ENCODE data around the gene TIMP2. TPM values are rescaled to one million over a fixed set of nuclear protein-coding genes. Genes with fewer than 3 reads are reported as not detected.

The TIMP2 gene
- total and polyA plus RNA-seq, 11 donors = 25.1 to 201 (median 88.3) TPM

GRCh38 chr17:78972507-78973105 lies 47.4 kb upstream of the TIMP2 start:
- intact Hi-C loops (cut with DNase I) = loop anchor here in 6 of 10 donors (1.0 to 10.0 kb wide), 7 partner anchors 40 to 478 kb away; partner anchors contain the start of gene TIMP2 (in 2 of the 6)
- 76 to 86% (median 84%) methylated on average over 12 to 15 of the region's 15 CpGs for WGBS, 4 donors

DNA sequence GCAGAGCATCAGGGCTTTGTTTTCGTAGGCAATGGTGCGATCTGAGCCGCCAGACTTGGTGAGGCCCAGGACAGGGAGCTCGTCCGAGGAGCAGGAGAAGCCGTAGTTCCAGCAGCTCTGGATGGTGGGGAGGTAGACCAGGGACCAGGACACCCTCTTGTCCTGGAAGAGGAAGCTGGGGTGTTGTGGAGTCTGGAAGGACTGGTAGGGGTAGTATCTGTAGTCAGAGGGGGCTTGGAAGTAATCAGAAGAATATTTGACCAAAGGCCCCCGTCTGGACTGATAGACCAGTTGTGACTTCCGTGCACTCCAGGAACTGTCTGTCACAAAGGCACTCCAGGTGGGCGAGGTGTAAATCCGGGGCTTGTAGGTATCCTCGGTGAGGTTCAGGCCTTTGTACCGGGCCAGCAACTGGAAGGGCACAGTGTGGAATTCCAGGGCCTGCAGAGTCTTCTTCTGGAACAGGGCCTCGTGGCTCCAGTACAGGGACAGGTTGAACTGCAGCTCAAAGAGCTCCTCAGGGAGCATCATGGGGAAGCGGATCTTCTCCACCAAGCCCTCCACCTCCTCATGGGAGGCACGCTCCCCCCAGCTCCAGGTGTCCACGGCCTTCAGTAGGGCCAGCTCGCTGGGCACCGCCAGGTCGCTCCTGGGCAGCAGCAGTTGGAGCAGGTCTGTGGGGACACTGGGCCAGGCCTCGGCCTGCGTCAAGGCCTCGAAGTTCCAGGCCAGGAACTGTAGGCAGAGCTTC lies 46.7 kb upstream of the TIMP2 start:
- intact Hi-C loops (cut with DNase I) = loop anchor here (1.0 to 10.0 kb wide), 11 partner anchors 40 to 477 kb away; partner anchors contain the start of gene TIMP2 (in 3 of the 10)
- no peaks in the 10 kb centered on the region for H3K9me3 ChIP-seq
- DNase-seq (no peak), ATAC-seq (no peak)
- peak overlapping the region in 9 of 12 donors; percentile 11 to 72 (median 51) for H3K27ac ChIP-seq
- no peaks in the 10 kb centered on the region for H3K27me3 ChIP-seq
- H3K36me3 ChIP-seq = peaks cover 0 to 60% (median 29%) of the 10 kb centered on the region in 9 donors
- 68 to 82% (median 78%) methylated on average over 13 to 22 of the region's 22 CpGs for WGBS, 4 donors
- no peak overlapping the region for H3K4me3 ChIP-seq
- TF ChIP-seq, protein P1, sequence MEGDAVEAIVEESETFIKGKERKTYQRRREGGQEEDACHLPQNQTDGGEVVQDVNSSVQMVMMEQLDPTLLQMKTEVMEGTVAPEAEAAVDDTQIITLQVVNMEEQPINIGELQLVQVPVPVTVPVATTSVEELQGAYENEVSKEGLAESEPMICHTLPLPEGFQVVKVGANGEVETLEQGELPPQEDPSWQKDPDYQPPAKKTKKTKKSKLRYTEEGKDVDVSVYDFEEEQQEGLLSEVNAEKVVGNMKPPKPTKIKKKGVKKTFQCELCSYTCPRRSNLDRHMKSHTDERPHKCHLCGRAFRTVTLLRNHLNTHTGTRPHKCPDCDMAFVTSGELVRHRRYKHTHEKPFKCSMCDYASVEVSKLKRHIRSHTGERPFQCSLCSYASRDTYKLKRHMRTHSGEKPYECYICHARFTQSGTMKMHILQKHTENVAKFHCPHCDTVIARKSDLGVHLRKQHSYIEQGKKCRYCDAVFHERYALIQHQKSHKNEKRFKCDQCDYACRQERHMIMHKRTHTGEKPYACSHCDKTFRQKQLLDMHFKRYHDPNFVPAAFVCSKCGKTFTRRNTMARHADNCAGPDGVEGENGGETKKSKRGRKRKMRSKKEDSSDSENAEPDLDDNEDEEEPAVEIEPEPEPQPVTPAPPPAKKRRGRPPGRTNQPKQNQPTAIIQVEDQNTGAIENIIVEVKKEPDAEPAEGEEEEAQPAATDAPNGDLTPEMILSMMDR (IDR thresholded peaks at IDR 0.05) = no peak
- no peak for TF ChIP-seq POLR2A (IDR thresholded peaks at IDR 0.05)
- peaks cover 0 to 63% (median 31%) of the 10 kb centered on the region in 12 donors for H3K4me1 ChIP-seq

More at GRCh38 chr17:78972507-78973105, 47.4 kb upstream of the TIMP2 start:
- no peaks in the 10 kb centered on the region for H3K9me3 ChIP-seq
- no peak overlapping the region for H3K4me3 ChIP-seq
- H3K36me3 ChIP-seq = peaks cover 0 to 66% (median 23%) of the 10 kb centered on the region in 9 donors
- H3K27me3 ChIP-seq = no peaks in the 10 kb centered on the region
- DNase-seq (no peak), ATAC-seq (no peak)
- H3K27ac ChIP-seq = peak overlapping the region in 2 of 12 donors; percentile 34 to 79
- no peak for TF ChIP-seq POLR2A (IDR thresholded peaks at IDR 0.05)
- TF ChIP-seq, protein P1 (IDR thresholded peaks at IDR 0.05) = no peak
- peaks cover 0 to 69% (median 37%) of the 10 kb centered on the region in 12 donors for H3K4me1 ChIP-seq

DNA sequence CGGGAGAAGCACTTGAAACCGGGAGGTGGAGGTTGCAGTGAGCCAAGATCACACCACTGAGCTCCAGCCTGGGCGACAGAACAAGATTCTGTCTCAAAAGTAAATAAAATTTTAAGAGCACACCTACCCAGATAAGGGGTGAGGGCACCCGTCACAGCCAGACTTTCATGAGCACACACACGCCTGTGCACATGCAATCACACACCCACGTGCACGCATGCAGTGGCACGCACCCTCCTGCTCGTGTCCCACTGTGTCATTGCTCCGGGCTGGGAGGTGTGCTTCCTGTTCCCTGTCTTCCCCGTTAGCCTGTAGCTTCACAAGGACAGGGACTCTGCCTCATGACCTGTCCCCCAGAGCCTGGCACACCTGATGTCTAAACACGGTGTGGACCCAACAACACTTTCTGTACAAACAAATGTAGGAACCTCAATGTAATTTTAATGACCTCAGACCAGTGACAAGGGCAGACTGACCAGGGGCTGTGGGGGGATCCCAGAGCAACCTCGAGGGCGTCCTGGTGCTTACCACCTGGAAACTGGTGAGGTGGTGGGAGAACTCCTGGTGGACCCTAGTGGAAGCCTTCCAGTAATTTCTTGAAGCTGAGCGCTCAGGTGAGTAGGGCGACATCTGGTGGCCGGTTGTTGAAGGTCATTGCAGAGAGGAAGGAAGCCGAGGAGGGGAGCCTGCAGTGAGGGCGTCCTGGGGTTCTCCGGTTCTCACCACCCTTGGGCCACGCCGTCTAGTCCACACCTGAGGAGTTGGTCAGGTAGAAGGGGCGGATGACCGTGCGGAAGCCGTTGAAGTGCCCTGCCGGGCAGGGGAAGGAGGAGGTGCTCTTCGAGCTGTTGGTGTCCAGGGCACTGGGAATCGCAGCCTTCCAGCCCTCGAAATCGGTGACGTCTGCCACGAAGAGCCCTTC lies 45.9 kb upstream of the TIMP2 start:
- ATAC-seq (peak in 3 of 4 donors; percentile 39 to 49 (median 43)), DNase-seq (peak; percentile 79 to 88 (median 84))
- Histone ChIP-seq H3K36me3 (peaks cover 0 to 55% (median 30%) of the 10 kb centered on the region in 9 donors), H3K9me3 (no peaks in the 10 kb centered on the region), H3K4me1 (peaks cover 0 to 54% (median 26%) of the 10 kb centered on the region in 12 donors), H3K27ac (peak overlapping the region in 9 of 12 donors; percentile 11 to 72 (median 51)), H3K27me3 (no peaks in the 10 kb centered on the region), H3K4me3 (no peak overlapping the region)
- 28 to 35% (median 34%) methylated on average over 27 to 33 of the region's 33 CpGs for WGBS, 4 donors
- TF ChIP-seq, protein P1 (IDR thresholded peaks at IDR 0.05) = peak; percentile 82 to 94 (median 88)
- TF ChIP-seq POLR2A (IDR thresholded peaks at IDR 0.05) = no peak
- intact Hi-C loops (cut with DNase I) = loop anchor here (1.0 to 10.0 kb wide), 11 partner anchors 39 to 476 kb away; partner anchors contain the start of gene TIMP2 (in 3 of the 10)

All from heart left ventricle (tissue), 16 donors.